SK-N-SH treated with all-trans-retinoic acid at 6 μM for 48 hours (cell line): ENCODE data around the gene COBL.

Source experiments
- CSDC2 ChIP-seq: fragments of 250-450 bp; sonication (Bioruptor Pico); IDR thresholded peaks from 2 replicates; pipeline ENCODE4 v1.5.0; 2020; ENCODE audit warnings: mild to moderate bottlenecking, moderate library complexity
- ESRRG ChIP-seq: fragments of 250-450 bp; sonication (Bioruptor Pico); IDR thresholded peaks from 2 replicates; pipeline ENCODE4 v1.6.1; 2021; ENCODE audit warnings: mild to moderate bottlenecking
- GLIS3 ChIP-seq: fragments of 250-450 bp; sonication (Bioruptor Pico); IDR thresholded peaks from 2 replicates; pipeline ENCODE4 v1.5.0; 2020; ENCODE audit warnings: mild to moderate bottlenecking, moderate library complexity
- OSR1 ChIP-seq: fragments of 250-450 bp; sonication (Bioruptor Pico); IDR thresholded peaks from 2 replicates; pipeline ENCODE4 v1.8.0; 2022; ENCODE audit warnings: moderate library complexity, mild to moderate bottlenecking, inconsistent platforms
- PATZ1 ChIP-seq: fragments of 250-450 bp; sonication (Bioruptor Pico); IDR thresholded peaks from 2 replicates; pipeline ENCODE4 v1.8.0; 2020; ENCODE audit warnings: mild to moderate bottlenecking, moderate library complexity, borderline replicate concordance
- RARB ChIP-seq: fragments of 250-450 bp; sonication (Bioruptor Pico); IDR thresholded peaks from 2 replicates; pipeline ENCODE4 v1.8.0; 2021; ENCODE audit warnings: mild to moderate bottlenecking, moderate library complexity
- TCF4 ChIP-seq: fragments of 250-450 bp; sonication (Bioruptor Pico); IDR thresholded peaks from 2 replicates; pipeline ENCODE4 v1.8.0; 2021; ENCODE audit warnings: mild to moderate bottlenecking, moderate library complexity, borderline replicate concordance
- TOX ChIP-seq: fragments of 250-450 bp; sonication (Bioruptor Pico); IDR thresholded peaks from 2 replicates; pipeline ENCODE4 v1.8.0; 2021; ENCODE audit warnings: mild to moderate bottlenecking, moderate library complexity, borderline replicate concordance
- TF ChIP-seq, protein P1 (sequence below): fragments of 250-450 bp; sonication (Bioruptor Pico); IDR thresholded peaks from 2 replicates; pipeline ENCODE4 v1.5.1; 2020; ENCODE audit warnings: low read depth, mild to moderate bottlenecking, moderate library complexity

- TF ChIP-seq RARB (no peak), TOX (CRISPR knock-in tag) (no peak), ESRRG (CRISPR knock-in tag) (no peak), PATZ1 (CRISPR knock-in tag) (no peak), GLIS3 (CRISPR knock-in tag) (no peak), CSDC2 (CRISPR knock-in tag) (no peak), TCF4 (no peak), OSR1 (CRISPR knock-in tag) (no peak)
- TF ChIP-seq, protein P1, sequence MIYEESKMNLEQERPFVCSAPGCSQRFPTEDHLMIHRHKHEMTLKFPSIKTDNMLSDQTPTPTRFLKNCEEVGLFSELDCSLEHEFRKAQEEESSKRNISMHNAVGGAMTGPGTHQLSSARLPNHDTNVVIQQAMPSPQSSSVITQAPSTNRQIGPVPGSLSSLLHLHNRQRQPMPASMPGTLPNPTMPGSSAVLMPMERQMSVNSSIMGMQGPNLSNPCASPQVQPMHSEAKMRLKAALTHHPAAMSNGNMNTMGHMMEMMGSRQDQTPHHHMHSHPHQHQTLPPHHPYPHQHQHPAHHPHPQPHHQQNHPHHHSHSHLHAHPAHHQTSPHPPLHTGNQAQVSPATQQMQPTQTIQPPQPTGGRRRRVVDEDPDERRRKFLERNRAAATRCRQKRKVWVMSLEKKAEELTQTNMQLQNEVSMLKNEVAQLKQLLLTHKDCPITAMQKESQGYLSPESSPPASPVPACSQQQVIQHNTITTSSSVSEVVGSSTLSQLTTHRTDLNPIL, result no peak
These were observed 336.2 kb downstream of the COBL start for GRCh38 chr7:50980411-50980810.
